Esophagus (tissue), 2 donors: ENCODE results near the gene KCTD16. TPM values are rescaled to one million over a fixed set of nuclear protein-coding genes. Genes with fewer than 3 reads are reported as not detected.
A peak's percentile ranks its signal among the peaks of the same experiment; 100 is the strongest.

Experiments used
- H3K27ac ChIP-seq, 2 donors: one replicate each; pipeline ENCODE4 v1.5.1; 2013; ENCODE audit warnings: low read depth in 2 of 2, mild to moderate bottlenecking in 2 of 2, inconsistent platforms in 1 of 2, low read length in 1 of 2, moderate library complexity in 1 of 2
- H3K27me3 ChIP-seq, 2 donors: one replicate each; pipeline ENCODE4 v1.6.1; 2013; ENCODE audit warnings: low read length in 2 of 2, control low read depth in 1 of 2, mild to moderate bottlenecking in 1 of 2; ENCODE audit not compliant: insufficient read depth in 2 of 2, control insufficient read depth in 1 of 2
- H3K36me3 ChIP-seq, 2 donors: one replicate each; pipeline ENCODE4 v1.6.1; 2013; ENCODE audit warnings: low read length in 1 of 2; ENCODE audit not compliant: control insufficient read depth in 2 of 2, insufficient read depth in 2 of 2
- H3K4me1 ChIP-seq, 2 donors: one replicate each; pipeline ENCODE4 v1.6.1; 2013; ENCODE audit warnings: low read length in 1 of 2; ENCODE audit not compliant: control insufficient read depth in 2 of 2, insufficient read depth in 2 of 2
- H3K4me3 ChIP-seq, 2 donors: one replicate each; pipeline ENCODE4 v1.5.1; 2013; ENCODE audit warnings: low read length in 2 of 2, mild to moderate bottlenecking in 2 of 2, low read depth in 1 of 2, moderate library complexity in 1 of 2
- H3K9me3 ChIP-seq, 2 donors: one replicate each; pipeline ENCODE4 v1.6.1; 2013; ENCODE audit warnings: mild to moderate bottlenecking in 2 of 2, low read depth in 1 of 2, low read length in 1 of 2, moderate library complexity in 1 of 2; ENCODE audit not compliant: control insufficient read depth in 2 of 2, insufficient read depth in 1 of 2
- WGBS, 2 donors: extraction: QIAGEN DNeasy Blood & Tissue Kit; methylation state at CpG; one replicate each; pipeline ENCODE4 v1.1.7; 2013; 5-methylcytosine and 5-hydroxymethylcytosine counted together
- polyA plus RNA-seq, 2 donors: library from polyadenylated mRNA; stranded (reverse); fragments of 200-250 nt; gene quantifications; one replicate each; pipeline ENCODE4 v1.2.3, GENCODE V29; 2013
- donor health status: healthy with polysubstance abuse.
- donor health status: Bipolar disorder and iron deficiency.

Gene KCTD16
- polyA plus RNA-seq, result under 1 TPM; under 0.01 TPM

- H3K4me3 ChIP-seq, result peak within 1 kb of the TSS; percentile 84 to 99
- H3K27ac ChIP-seq, result peak within 1 kb of the TSS; percentile 74 to 82
- H3K4me1 ChIP-seq, result no peaks in the 10 kb centered on the region
- no peaks in the 10 kb centered on the region for H3K9me3 ChIP-seq
- H3K27me3 ChIP-seq, result no peaks in the 10 kb centered on the region
- H3K36me3 ChIP-seq, result no peaks in the 10 kb centered on the region
- 0% methylated on average over 39 of the region's 39 CpGs for WGBS, 2 donors
These were observed at the start of gene KCTD16, which contains the start of gene YIPF5 for GRCh38 chr5:144170276-144171024. Gene KCTD16, plus strand, starts transcription at chr5:144170873. Gene YIPF5, minus strand, starts transcription at chr5:144170659. Its CDS starts 704 bp downstream, at chr5:144169955.

GRCh38 chr5:144121577-144121976, 49.1 kb upstream of the KCTD16 start:
- Histone ChIP-seq H3K36me3 (no peaks in the 10 kb centered on the region), H3K4me3 (no peak overlapping the region), H3K27ac (no peak overlapping the region), H3K27me3 (no peaks in the 10 kb centered on the region), H3K4me1 (peaks cover 0 to 2% of the 10 kb centered on the region in 2 donors), H3K9me3 (peaks cover 0 to 2% of the 10 kb centered on the region in 2 donors)
- 84 to 95% methylated on average over 1 of the region's 1 CpG for WGBS, 2 donors

GRCh38 chr5:144122081-144122480, 48.6 kb upstream of the KCTD16 start:
- H3K4me1 ChIP-seq, result peaks cover 0 to 2% of the 10 kb centered on the region in 2 donors
- no peak overlapping the region for H3K4me3 ChIP-seq
- 65 to 67% methylated on average over 2 of the region's 2 CpGs for WGBS, 2 donors
- H3K36me3 ChIP-seq, result no peaks in the 10 kb centered on the region
- H3K27ac ChIP-seq, result no peak overlapping the region
- peaks cover 0 to 2% of the 10 kb centered on the region in 2 donors for H3K9me3 ChIP-seq
- no peaks in the 10 kb centered on the region for H3K27me3 ChIP-seq

GRCh38 chr5:144122641-144123040, 48.0 kb upstream of the KCTD16 start:
- Histone ChIP-seq H3K9me3 (peaks cover 0 to 2% of the 10 kb centered on the region in 2 donors), H3K27ac (no peak overlapping the region), H3K4me1 (peaks cover 0 to 2% of the 10 kb centered on the region in 2 donors), H3K27me3 (no peaks in the 10 kb centered on the region), H3K36me3 (no peaks in the 10 kb centered on the region), H3K4me3 (no peak overlapping the region)
- WGBS, 2 donors, result 78 to 83% methylated on average over 3 of the region's 3 CpGs

GRCh38 chr5:144125163-144125726, 45.4 kb upstream of the KCTD16 start:
- Histone ChIP-seq H3K4me1 (peaks cover 0 to 2% of the 10 kb centered on the region in 2 donors), H3K27ac (no peak overlapping the region), H3K4me3 (no peak overlapping the region), H3K27me3 (no peaks in the 10 kb centered on the region), H3K9me3 (no peaks in the 10 kb centered on the region), H3K36me3 (no peaks in the 10 kb centered on the region)
- 43 to 48% methylated on average over 4 of the region's 4 CpGs for WGBS, 2 donors

GRCh38 chr5:144126707-144127106, 44.0 kb upstream of the KCTD16 start:
- H3K9me3 ChIP-seq, result no peaks in the 10 kb centered on the region
- peaks cover 0 to 2% of the 10 kb centered on the region in 2 donors for H3K4me1 ChIP-seq
- H3K27ac ChIP-seq, result no peak overlapping the region
- no peak overlapping the region for H3K4me3 ChIP-seq
- H3K36me3 ChIP-seq, result no peaks in the 10 kb centered on the region
- 80 to 85% methylated on average over 4 of the region's 4 CpGs for WGBS, 2 donors
- H3K27me3 ChIP-seq, result no peaks in the 10 kb centered on the region

- no peak overlapping the region for H3K27ac ChIP-seq
- no peaks in the 10 kb centered on the region for H3K9me3 ChIP-seq
- H3K4me3 ChIP-seq, result no peak overlapping the region
- H3K27me3 ChIP-seq, result no peaks in the 10 kb centered on the region
- H3K4me1 ChIP-seq, result peaks cover 0 to 2% of the 10 kb centered on the region in 2 donors
- no peaks in the 10 kb centered on the region for H3K36me3 ChIP-seq
- WGBS, 2 donors, result 90 to 95% methylated on average over 4 of the region's 4 CpGs
These were observed 41.8 kb upstream of the KCTD16 start for GRCh38 chr5:144128844-144129243.

GRCh38 chr5:144130306-144130705, 40.4 kb upstream of the KCTD16 start:
- Histone ChIP-seq H3K36me3 (no peaks in the 10 kb centered on the region), H3K27me3 (no peaks in the 10 kb centered on the region), H3K4me1 (peaks cover 0 to 2% of the 10 kb centered on the region in 2 donors), H3K4me3 (no peak overlapping the region), H3K27ac (no peak overlapping the region), H3K9me3 (no peaks in the 10 kb centered on the region)
- WGBS, 2 donors, result 88 to 89% methylated on average over 4 of the region's 4 CpGs

- Histone ChIP-seq H3K36me3 (no peaks in the 10 kb centered on the region), H3K27ac (no peak overlapping the region), H3K27me3 (no peaks in the 10 kb centered on the region), H3K4me1 (no peaks in the 10 kb centered on the region), H3K9me3 (no peaks in the 10 kb centered on the region), H3K4me3 (no peak overlapping the region)
- WGBS, 2 donors, result 75 to 84% methylated on average over 4 of the region's 4 CpGs
These were observed 39.4 kb upstream of the KCTD16 start for GRCh38 chr5:144131261-144131660.
